Stimulated activated CD4-positive, alpha-beta T cell treated with anti-CD3 and anti-CD28 coated beads, TNF-alpha, amount 100 ng/mL, for 1 hour (primary cell): ENCODE data around the gene PIP5K1B.

Experiments
- DNase-seq, 3 donors: peaks; one replicate each; pipeline ENCODE4 v3.0.0-alpha.2; 2020; ENCODE audit warnings: low read depth in 3 of 3, low spot score in 1 of 3

Gene PIP5K1B

DNA sequence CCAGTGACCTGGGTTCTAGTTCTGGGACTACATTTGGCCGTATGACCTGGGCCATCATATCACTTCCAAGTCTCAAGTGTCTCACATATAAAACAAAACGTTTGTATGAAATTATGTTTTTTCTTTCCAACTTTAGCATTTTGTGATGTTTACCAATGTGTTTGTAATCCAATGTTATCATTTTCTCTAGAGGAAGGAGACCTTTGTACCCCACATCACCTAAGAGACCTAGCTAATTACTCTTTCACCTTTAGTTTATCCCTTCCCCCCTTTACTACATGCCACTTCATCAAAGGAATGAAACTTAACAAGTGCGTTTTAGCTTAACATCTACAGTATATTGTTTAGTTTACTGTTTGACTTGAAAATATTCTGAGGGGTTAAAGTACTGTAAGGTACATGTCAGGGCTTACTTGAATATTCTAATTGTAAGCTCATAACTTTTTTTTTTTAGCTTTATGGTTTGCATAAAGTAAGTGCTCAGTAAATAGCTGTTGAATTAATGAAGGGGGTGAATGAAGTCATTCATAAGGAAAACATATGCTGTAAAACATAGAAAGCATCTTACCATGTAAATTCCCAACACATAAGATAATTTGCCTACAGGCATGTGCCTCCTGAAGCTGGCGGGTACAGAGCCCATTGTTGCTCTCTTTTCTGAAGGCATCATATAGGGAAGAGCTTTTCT lies 2.9 kb downstream of the PIP5K1B start:
- no peak for DNase-seq

DNA sequence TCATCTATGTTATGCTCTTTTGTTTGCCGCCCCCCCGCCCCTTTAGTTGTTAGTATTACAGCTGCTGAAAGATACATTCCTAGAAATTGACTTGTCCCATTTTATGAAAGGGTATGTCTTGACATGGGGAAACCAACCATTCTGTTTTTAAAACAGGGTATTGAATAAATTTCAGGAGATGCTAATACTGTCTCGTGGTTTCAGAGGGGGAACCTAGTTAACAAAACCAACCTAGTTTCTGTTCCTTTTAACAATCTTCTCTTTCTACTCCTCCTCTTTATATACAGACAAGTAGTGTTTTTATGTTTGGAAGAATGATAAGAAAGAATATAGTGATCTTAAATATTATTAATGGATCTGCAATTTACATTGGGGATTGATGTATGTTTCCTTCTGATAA lies 3.5 kb downstream of the PIP5K1B start:
- DNase-seq, result no peak

DNA sequence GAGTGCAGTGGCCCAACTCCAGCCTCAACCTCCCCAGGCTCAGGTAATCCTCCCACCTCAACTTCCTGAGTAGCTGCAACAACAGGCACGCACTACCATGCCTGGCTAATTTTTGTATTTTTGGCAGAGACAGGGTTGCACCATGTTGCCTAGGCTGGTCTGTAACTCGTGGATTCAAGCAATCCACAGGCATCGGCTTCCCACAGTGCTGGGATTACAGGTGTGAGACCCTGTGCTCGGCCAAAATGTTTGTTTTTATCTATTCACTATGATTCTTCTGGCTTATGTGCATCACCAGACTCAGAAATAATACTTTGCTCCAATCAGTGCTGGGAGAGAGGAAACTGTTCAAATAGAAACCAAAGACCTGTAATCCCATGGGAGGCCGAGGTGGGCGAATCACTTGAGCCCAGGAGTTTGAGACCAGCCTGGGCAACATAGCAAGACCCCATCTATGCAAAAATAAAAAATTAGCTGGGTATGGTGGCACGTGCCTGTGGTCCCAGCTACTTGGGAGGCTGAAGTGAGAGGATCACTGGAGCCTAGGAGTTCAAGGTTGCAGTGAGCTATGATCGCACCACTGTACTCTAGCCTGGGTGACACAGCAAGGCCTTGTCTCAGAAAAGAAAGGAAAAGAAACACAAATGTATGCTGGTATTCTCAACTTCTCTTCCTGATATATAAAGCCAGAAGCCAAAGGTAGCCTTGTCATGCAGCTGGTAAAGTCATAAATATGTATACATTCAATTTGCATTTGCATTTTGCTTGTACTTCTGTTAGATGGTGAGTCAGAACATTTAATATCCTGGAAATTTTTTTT lies 4.5 kb downstream of the PIP5K1B start:
- no peak for DNase-seq

DNA sequence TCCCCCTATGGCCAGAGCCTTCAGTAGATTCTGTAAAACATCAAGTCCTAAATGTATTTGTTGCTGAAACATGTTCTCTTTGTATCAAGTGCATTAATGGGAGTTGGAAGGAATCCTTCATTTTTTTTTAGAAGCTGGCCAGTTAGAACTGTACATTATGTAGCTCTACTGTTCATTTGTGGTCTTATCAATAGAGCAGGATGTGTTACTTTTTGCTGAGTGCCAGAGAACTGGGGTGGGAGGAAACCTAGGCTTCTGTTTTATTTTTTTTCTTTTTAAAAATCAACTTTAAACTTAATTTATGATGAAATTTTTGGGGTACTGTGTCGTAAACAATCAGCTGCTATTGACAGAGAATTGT lies 5.1 kb downstream of the PIP5K1B start:
- DNase-seq, result no peak

DNA sequence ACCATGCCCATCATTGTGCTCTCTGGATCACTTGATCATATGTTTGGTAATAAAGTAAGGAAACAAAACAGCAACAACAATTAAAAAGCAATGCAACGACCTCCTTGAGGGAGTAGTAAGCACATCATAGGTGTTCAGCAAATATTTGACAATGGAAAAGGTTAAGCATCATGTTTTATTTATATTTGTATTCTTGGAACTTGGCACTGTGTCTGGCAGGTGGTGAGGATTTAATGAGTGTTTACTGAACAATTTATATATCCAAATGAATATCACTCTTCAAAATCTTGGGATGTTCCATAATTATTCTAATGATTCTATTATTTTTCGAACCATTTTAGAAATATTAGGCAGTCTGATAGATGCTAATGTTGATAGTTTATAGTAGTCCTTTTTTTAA lies 6.2 kb downstream of the PIP5K1B start:
- DNase-seq, result no peak

DNA sequence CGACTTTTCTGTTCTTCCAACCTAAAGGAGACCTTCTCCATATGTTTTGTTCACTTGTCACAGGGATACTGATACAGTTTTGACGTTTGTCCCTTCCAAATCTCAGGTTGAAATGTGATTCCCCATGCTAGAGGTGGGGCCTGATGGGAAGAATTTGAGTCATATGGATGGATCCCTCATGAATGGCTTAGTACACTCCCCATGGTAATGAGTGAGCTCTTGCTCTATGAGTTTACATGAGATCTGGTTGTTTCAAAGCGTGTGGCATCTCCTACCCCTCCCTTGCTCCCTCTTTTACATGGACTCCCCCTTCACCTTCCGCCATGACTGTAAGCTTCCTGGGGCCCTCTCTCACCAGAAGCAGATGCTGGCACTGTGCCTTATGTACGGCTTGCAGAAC lies 6.9 kb downstream of the PIP5K1B start:
- DNase-seq, result no peak

DNA sequence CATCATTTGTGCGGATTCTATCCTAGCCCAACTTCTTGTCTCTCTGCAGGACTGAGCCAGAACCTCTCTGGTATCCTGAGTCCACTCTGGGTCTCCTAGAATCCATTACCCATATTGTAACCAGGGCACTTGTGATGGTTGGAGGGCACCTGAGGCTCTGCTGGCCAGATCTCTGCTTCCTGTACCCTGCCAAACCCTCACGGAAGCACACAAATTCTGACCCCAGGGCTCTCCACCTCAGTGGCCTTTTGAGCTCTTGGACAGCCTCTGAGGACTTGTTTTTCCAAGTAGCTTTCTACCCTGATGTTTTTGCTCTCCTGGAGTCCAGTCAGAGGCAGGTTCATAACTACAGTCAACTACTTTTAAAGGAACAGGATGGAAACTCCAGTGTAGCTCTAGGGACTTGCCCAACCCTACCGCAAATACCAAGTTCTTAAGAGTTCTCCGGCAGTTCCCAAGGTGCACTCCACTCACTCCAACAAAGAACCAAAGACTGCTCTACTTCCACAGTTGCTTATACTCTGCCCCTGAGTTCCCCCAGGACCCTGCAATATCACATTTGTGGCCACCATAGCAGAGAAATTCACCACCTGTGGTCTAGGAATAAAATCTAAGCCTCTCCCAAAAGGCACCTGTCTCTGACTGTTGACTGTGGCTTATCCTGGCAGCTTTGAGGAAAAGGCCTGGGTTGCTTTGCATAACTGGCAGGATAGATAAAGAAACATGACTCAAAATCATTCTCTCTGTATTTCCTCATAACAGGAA lies 9.6 kb downstream of the PIP5K1B start:
- DNase-seq, result no peak

DNA sequence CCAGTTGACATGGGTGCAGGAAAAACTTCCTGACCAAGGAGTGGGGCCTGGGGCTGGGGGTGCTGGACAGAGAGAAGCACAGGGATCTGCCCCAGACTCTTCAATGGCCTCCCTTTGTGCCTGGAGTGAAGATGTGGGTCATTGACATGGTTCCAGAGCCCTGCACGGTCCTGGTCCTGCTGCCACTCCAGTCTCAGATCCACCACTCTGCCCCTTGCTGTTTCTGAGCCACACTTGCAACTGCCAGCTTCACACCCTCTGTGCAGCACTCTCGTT lies 10.1 kb downstream of the PIP5K1B start:
- no peak for DNase-seq

DNA sequence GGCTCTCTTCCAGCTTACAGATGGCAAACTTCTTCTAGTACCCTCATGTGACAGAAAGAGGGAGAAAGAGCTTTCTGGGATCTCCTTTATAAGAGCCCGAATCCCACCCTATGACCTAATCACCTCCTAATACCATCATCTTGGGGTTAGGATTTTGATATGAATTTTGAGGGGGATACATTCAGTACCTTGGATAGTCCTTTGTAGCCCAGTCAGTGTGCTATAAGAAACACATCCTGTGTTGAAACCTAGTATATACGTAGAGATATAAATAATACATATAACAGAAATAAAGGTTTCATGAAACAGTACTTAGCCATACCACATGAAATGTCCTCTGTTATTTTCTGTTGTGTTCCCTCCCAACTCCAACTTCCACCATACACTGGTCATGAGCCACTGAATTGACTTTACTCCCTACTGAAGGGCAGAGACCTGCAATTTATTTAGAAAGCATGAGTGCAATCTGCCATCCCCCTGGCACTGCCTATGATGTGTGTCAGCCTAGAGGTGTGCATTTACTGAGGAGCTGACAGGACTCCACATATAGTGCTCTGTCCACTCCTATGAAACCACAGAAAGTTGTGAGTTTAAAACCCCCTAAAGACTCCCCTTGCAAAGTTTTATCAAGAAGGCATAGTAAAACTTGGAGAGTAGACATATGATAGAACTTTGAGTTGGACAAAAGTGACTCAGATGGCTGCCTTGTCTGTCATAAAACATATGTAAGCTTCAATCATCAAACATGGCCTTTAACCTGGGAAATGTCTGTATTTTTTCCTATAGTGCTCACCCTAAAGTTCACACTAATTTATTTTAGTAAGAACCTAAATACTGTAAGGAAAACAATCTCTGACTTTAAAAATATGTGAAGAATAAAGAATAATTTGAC lies 12.8 kb downstream of the PIP5K1B start:
- DNase-seq, result no peak

DNA sequence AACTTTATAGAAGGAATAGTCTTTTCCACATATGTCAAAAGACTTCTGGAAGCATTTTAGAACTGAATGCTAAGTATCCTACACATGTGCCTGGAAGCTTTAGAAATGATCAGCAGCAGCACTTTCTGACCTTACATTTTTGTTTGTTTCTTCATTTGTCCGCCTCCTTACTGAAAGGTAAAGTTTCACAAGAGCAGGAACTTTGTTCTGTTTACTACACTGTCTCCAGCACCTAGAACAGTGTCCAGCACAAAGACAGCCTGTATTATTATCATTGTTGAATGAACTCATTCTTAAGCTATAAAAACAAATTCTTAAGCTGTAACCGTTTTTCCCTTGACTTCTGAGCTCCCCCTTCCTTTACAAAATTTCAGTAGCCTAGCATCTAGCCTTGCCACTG lies 14.8 kb downstream of the PIP5K1B start:
- no peak for DNase-seq

DNA sequence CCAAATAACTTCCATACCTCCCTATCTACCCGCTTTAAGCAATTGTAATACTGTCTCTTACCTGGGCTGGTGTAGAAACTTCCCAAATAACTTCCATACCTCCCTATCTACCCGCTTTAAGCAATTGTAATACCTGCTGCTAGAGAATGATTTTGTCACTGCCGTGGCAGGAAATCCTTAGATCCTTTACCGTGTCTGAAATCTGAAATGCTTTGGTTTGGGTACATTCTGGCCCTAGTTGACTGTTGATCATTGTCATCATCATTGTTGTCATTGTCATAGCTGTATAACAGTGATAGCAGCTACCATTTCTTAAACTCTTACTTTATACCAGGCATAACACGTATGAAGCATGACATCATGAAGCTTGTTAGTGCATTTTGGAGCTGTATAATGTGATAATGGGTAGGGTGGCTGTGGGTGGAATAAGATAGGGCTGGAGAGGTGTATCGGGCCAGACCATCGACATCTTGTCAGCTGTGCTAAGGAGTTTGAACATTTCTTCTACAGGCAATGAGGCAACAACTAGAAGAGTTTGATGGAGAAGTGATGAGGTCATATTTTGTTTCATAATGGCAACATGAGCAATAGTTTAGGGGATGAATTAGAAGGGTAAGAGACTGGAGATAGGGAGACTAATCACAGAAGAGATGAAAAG lies 15.7 kb downstream of the PIP5K1B start:
- no peak for DNase-seq

DNA sequence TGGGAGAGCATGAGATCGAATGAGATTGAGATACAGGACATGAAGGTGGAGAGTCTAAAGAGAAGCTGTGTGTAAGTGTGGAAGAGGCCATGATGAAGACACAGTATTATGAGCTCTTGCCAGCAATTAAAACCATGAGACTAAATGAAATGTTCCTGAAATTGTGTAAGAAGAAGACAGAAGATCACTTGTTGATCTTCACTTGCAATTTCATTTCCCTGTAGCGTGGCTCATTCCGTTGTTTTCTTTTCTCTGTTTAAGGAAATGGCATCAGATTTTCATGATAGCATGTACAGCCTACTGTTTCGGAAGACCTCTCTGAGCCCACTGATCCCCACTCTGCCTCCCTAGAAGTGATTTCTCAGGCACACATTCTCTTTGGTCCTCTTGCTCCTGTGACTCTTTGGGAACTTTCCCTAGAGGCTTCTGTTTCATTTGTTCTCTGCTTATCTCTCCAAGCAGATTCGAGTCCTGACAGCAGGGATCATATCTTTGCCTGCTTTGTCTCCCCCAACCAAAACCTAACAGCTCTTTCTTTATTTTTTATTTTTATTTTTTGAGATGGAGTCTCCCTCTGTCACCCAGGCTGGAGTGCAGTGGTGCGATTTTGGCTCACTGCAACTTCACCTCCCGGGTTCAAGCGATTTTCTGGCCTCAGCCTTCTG lies 16.8 kb downstream of the PIP5K1B start:
- DNase-seq, result no peak

DNA sequence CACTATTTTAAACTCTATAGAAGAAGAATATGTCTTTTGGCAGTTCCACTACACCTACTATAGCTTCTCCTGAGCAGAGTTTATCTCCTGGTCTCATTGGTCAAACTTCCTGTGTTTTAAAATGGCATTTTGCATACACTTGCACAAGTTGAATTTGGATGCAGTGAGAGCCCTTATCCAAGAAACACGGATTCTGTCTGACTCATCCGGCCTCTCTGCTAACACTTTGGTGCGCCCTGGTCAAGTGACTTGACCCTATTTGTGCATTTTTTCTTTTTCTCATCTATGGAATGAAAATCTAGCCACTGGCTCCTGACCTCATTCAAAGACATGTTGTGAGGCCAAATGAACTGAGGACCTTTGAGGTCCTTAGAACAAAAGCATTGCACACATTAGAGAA lies 20.0 kb downstream of the PIP5K1B start:
- DNase-seq, result no peak

DNA sequence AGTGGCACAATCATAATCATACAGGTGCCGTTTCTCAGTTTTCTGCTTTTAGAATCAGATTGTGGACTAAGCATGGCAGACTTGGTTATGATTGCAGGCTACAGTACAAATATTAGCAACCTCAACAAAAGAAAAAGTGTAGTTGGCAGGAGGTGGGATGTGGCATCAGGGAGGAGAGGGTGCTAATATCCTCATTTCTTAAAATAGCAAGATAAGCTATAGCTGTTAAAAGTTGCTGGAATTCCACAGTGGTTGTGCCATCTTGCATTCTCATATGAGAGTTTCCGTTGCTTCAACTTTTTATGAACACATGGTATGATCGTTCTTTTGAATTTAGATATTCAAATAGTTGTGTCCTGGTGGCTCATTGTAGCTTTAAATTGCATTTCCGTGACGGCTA lies 21.4 kb downstream of the PIP5K1B start:
- DNase-seq, result no peak

DNA sequence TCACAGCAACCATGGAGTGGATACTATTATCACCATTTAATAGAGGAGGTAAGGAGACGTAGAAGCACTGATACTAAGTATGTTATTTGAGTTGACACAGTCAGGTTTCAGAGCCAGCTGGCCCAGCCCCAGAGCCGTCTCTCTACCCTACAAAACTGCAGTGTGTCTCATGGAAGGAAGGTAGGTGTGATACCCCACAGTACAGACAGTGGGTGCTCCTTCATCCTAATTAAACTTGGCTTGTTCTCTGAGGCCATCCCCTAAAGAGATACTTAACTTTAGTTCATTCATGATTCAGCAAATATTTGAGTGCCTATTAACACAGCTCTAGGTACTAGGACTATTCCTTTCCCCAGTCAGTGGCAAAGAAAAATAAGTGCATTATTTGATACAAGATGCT lies 22.6 kb downstream of the PIP5K1B start:
- no peak for DNase-seq

DNA sequence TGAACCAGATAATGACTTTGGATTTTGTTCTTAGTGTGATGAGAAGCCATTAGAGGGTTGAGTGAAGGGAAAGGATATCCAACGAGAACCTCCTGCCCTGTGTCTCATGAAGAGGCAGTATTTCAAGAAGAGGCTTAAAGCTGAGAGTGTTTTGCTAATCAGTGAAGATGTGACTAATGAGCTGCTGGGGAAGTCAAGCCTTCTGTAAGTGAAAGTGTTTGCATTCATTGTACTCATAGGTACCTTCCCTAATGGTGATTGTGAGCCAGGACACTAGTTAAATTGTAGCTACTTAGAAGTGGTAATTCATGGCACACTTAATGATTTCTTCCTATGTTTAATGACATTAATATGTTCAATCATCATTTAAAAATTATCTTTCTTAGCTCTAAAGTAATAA lies 23.7 kb downstream of the PIP5K1B start:
- no peak for DNase-seq

DNA sequence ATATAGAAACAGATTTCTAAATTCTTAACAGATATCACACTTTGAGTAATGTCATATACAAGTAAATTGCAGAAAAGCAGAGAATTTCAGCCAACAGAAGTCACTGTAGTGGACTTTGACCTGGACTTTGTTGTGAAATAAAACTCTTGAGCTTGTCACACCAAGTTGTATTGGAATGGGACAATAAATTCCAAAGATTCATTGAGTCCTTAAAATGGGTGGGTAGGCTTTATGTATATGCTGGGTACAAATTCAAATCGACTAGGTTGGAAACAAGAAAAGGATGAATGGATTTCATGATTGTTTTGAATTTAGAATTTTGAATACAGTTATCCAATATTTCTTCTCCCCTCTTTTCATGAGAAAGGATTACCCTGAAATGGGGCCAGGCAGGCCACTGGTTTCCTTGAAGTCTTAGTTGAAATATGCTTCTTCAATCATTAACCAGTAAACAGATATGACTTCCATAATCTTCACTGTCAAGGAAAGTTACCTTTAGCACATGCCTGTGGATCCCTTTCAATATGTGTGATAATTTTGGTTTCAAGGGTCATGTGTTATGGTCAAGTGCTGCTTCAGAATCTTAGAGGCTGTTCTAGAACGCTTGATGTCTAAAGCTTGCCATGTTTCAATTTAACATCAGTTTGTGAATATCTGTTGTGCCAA lies 25.7 kb downstream of the PIP5K1B start:
- DNase-seq, result no peak

DNA sequence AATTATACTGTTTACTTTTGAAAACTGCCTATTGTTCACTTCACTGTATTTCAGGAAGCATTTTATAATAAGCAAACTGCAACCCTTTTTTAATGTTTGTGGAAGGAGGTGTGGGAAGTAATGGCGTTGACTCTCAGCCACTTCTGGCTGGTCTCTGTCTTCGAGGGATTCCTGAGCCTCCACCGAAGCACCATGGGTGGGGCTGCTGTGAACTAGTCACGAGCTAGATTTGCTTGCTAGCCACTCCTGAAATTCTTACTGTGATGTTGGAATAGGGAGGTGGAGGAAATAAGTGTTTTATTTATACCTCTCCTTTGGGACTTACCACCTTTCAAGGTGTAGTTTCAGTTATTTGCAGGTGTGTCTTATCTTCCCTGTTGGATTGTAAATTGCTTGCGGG lies 26.8 kb downstream of the PIP5K1B start:
- no peak for DNase-seq

DNA sequence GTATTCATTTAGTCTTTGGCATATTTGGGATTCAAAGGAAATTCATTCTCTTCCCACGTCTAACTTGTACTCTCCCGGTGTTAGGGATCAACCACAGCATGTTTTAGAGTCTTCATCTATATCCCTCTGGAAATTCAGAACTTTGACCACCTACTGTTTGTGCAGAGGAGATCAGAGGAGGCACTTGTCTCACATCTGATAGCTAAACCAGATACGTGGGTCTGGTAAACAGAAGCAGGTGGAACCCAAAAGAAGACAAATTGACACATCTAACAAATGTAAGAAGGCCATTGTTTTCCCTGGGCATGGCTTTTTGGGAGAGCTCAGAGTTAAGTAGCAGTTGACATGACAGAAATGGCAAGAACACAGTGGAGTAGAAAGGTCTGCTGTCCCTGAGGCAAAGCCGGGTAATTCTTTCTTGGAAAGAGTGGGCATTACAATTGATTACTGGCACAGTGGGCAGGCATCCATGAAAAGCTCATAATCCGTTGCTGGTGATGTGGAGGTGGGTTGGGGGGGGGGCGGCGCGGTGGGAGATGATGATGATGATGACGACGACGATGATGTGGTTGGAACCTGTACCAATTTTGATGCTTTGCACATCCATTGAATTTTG lies 27.5 kb downstream of the PIP5K1B start:
- no peak for DNase-seq
